Astrocyte (in vitro differentiated cells and primary cell): ENCODE data around the gene VIPR2. TPM values are rescaled to one million over a fixed set of nuclear protein-coding genes. Genes with fewer than 3 reads are reported as not detected.

Experiments used
- DNase-seq: peaks from one replicate; pipeline ENCODE4 v3.0.0-alpha.2; 2010; ENCODE audit warnings: low read depth
- FAIRE-seq: peaks from 2 replicates; lab custom pipeline; 2011; peaks lifted over from hg19 to GRCh38; lab: Jason Lieb, UNC
- H2AFZ ChIP-seq: 2 replicates; pipeline ENCODE4 v1.6.0; 2012; ENCODE audit warnings: low read depth, low read length, inconsistent platforms
- H3K27ac ChIP-seq: 2 replicates; pipeline ENCODE4 v1.5.1; 2011; ENCODE audit warnings: low read depth, low read length, inconsistent platforms
- H3K27me3 ChIP-seq: 2 replicates; pipeline ENCODE4 v1.6.0; 2011; ENCODE audit warnings: low read length, inconsistent platforms; ENCODE audit not compliant: insufficient read depth
- H3K36me3 ChIP-seq: 2 replicates; pipeline ENCODE4 v1.5.1; 2011; ENCODE audit warnings: low read length, inconsistent platforms; ENCODE audit not compliant: insufficient read depth
- H3K4me1 ChIP-seq: 2 replicates; pipeline ENCODE4 v1.5.1; 2011; ENCODE audit warnings: low read length, inconsistent platforms; ENCODE audit not compliant: insufficient read depth
- H3K4me2 ChIP-seq: 2 replicates; pipeline ENCODE4 v1.6.0; 2012; ENCODE audit warnings: low read length, inconsistent platforms
- H3K4me3 ChIP-seq: 2 replicates; pipeline ENCODE4 v1.5.1; 2011; ENCODE audit warnings: low read depth, mild to moderate bottlenecking, low read length, inconsistent platforms; ENCODE audit not compliant: insufficient read depth
- H3K79me2 ChIP-seq: 2 replicates; pipeline ENCODE4 v1.6.0; 2012; ENCODE audit warnings: mild to moderate bottlenecking, low read length, inconsistent platforms; ENCODE audit not compliant: insufficient read depth
- H3K9ac ChIP-seq: 2 replicates; pipeline ENCODE4 v1.6.0; 2012; ENCODE audit warnings: mild to moderate bottlenecking, low read length, inconsistent platforms
- H3K9me3 ChIP-seq: 2 replicates; pipeline ENCODE4 v1.5.1; 2012; ENCODE audit warnings: low read depth, mild to moderate bottlenecking, low read length, inconsistent platforms; ENCODE audit not compliant: insufficient read depth
- H4K20me1 ChIP-seq: 2 replicates; pipeline ENCODE4 v1.6.0; 2012; ENCODE audit warnings: low read length, inconsistent platforms; ENCODE audit not compliant: insufficient read depth
- H3K27ac Mint-ChIP-seq: one replicate; pipeline ENCODE4 v1.8.0; 2021; ENCODE audit warnings: mild to moderate bottlenecking, mixed read lengths; ENCODE audit not compliant: unreplicated experiment
- H3K27me3 Mint-ChIP-seq: one replicate; pipeline ENCODE4 v1.8.0; 2021; ENCODE audit warnings: low read depth, mixed read lengths; ENCODE audit not compliant: unreplicated experiment
- H3K36me3 Mint-ChIP-seq: one replicate; pipeline ENCODE4 v1.8.0; 2021; ENCODE audit warnings: low read depth, mixed read lengths; ENCODE audit not compliant: unreplicated experiment
- H3K4me1 Mint-ChIP-seq: one replicate; pipeline ENCODE4 v1.8.0; 2021; ENCODE audit warnings: low read depth, mixed read lengths; ENCODE audit not compliant: unreplicated experiment
- H3K4me3 Mint-ChIP-seq: one replicate; pipeline ENCODE4 v1.8.0; 2021; ENCODE audit warnings: mild to moderate bottlenecking, moderate library complexity, mixed read lengths; ENCODE audit not compliant: unreplicated experiment
- H3K9me3 Mint-ChIP-seq: one replicate; pipeline ENCODE4 v1.8.0; 2021; ENCODE audit warnings: mild to moderate bottlenecking, mixed read lengths; ENCODE audit not compliant: unreplicated experiment
- EZH2 ChIP-seq: IDR thresholded peaks from 2 replicates; pipeline ENCODE4 v1.6.1; 2012; ENCODE audit warnings: mild to moderate bottlenecking, low read length, inconsistent platforms; ENCODE audit not compliant: insufficient read depth
- total RNA-seq: library from RNA; stranded (reverse); gene quantifications from 2 replicates; pipeline ENCODE4 v1.2.1, GENCODE V29; 2021
- TF ChIP-seq, protein P1 (sequence below): IDR thresholded peaks from 2 replicates; pipeline ENCODE4 v1.5.1; 2011; ENCODE audit warnings: low read depth, mild to moderate bottlenecking, inconsistent platforms, low read length, moderate library complexity; ENCODE audit not compliant: insufficient read depth

Gene VIPR2
- total RNA-seq, 1 donor from 2014 or later = 0.68 TPM

GRCh38 chr7:159061209-159061608 lies 83.5 kb downstream of the VIPR2 start:
- no peak overlapping the region for H3K4me3 ChIP-seq
- Mint-ChIP-seq H3K9me3 (peaks cover 3% of the 10 kb centered on the region), H3K4me3 (no peak overlapping the region), H3K4me1 (no peaks in the 10 kb centered on the region), H3K27me3 (peaks cover 6% of the 10 kb centered on the region), H3K36me3 (no peaks in the 10 kb centered on the region), H3K27ac (no peak overlapping the region)
- H3K79me2 ChIP-seq = no peaks in the 10 kb centered on the region
- H4K20me1 ChIP-seq = no peaks in the 10 kb centered on the region
- H3K4me2 ChIP-seq = no peak overlapping the region
- TF ChIP-seq, protein P1, sequence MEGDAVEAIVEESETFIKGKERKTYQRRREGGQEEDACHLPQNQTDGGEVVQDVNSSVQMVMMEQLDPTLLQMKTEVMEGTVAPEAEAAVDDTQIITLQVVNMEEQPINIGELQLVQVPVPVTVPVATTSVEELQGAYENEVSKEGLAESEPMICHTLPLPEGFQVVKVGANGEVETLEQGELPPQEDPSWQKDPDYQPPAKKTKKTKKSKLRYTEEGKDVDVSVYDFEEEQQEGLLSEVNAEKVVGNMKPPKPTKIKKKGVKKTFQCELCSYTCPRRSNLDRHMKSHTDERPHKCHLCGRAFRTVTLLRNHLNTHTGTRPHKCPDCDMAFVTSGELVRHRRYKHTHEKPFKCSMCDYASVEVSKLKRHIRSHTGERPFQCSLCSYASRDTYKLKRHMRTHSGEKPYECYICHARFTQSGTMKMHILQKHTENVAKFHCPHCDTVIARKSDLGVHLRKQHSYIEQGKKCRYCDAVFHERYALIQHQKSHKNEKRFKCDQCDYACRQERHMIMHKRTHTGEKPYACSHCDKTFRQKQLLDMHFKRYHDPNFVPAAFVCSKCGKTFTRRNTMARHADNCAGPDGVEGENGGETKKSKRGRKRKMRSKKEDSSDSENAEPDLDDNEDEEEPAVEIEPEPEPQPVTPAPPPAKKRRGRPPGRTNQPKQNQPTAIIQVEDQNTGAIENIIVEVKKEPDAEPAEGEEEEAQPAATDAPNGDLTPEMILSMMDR = no peak
- no peak for TF ChIP-seq EZH2
- H3K9ac ChIP-seq = no peak overlapping the region
- peaks cover 8% of the 10 kb centered on the region for H3K9me3 ChIP-seq
- no peak for FAIRE-seq
- no peak overlapping the region for H2AFZ ChIP-seq
- no peaks in the 10 kb centered on the region for H3K27me3 ChIP-seq
- DNase-seq = no peak
- no peaks in the 10 kb centered on the region for H3K4me1 ChIP-seq
- H3K27ac ChIP-seq = no peak overlapping the region
- no peaks in the 10 kb centered on the region for H3K36me3 ChIP-seq

DNA sequence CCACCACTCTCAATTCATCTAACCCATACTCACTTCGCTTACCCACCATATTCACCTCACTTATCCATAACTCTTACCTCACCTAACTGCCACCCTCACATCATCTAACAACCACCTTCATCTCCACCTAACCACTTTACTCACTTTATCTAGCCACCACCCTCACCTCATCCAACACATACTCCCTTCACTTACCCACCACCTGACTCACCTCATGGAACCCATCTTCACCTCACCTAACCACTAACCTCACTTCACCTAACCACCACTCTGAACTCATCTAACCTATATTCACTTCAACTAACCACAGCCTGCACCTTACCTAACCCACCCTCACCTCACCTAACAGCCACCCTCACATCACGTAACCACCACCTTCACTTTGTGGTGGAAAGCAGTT lies 84.2 kb downstream of the VIPR2 start:
- Histone ChIP-seq H4K20me1 (no peaks in the 10 kb centered on the region), H3K27ac (no peak overlapping the region), H3K4me3 (no peak overlapping the region), H3K9ac (no peak overlapping the region), H3K79me2 (no peaks in the 10 kb centered on the region), H3K36me3 (no peaks in the 10 kb centered on the region), H3K9me3 (peaks cover 8% of the 10 kb centered on the region), H3K4me2 (no peak overlapping the region), H3K27me3 (no peaks in the 10 kb centered on the region), H2AFZ (no peak overlapping the region), H3K4me1 (no peaks in the 10 kb centered on the region)
- Mint-ChIP-seq H3K9me3 (peaks cover 2% of the 10 kb centered on the region), H3K4me1 (no peaks in the 10 kb centered on the region), H3K4me3 (no peak overlapping the region), H3K27me3 (peaks cover 6% of the 10 kb centered on the region), H3K27ac (no peak overlapping the region), H3K36me3 (no peaks in the 10 kb centered on the region)
- TF ChIP-seq, protein P1 = no peak
- no peak for TF ChIP-seq EZH2
- DNase-seq (no peak), FAIRE-seq (no peak)

DNA sequence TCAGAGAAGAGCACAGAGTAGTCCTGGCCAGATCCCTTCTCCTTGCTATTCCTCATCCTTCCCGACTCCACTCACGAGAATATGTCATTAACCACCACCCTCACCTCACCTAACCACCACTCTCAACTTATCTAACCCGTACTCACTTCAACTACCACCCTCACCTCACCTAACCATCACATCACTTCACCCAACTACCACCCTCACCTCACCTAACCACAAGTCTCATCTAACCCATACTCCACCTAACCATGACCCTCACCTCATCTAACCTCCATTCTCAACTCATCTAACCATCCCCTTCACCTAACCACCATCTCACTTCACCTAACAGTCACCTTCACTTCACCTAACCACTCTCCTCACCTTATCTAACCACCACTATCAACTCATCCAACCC lies 85.0 kb downstream of the VIPR2 start:
- H3K27me3 ChIP-seq = no peaks in the 10 kb centered on the region
- Mint-ChIP-seq H3K4me1 (no peaks in the 10 kb centered on the region), H3K27ac (no peak overlapping the region), H3K36me3 (no peaks in the 10 kb centered on the region), H3K4me3 (no peak overlapping the region), H3K27me3 (peaks cover 3% of the 10 kb centered on the region), H3K9me3 (no peaks in the 10 kb centered on the region)
- no peak for FAIRE-seq
- DNase-seq = no peak
- H2AFZ ChIP-seq = no peak overlapping the region
- H3K27ac ChIP-seq = no peak overlapping the region
- H3K4me2 ChIP-seq = no peak overlapping the region
- peaks cover 8% of the 10 kb centered on the region for H3K9me3 ChIP-seq
- H4K20me1 ChIP-seq = no peaks in the 10 kb centered on the region
- H3K4me1 ChIP-seq = no peaks in the 10 kb centered on the region
- no peak for TF ChIP-seq EZH2
- TF ChIP-seq, protein P1 = no peak
- H3K9ac ChIP-seq = no peak overlapping the region
- H3K79me2 ChIP-seq = no peaks in the 10 kb centered on the region
- no peaks in the 10 kb centered on the region for H3K36me3 ChIP-seq
- H3K4me3 ChIP-seq = no peak overlapping the region
